ACC112 (cell line): ENCODE results near the gene OR6C2.
"Not testable (repeated sequence)": the region's sequence is repeated elsewhere in the genome, so short reads cannot be mapped to it uniquely, and the experiment has no call there.

ENCODE experiments used
- H2AFZ ChIP-seq: fragments of 200-600 bp; sonication (generic); one replicate; pipeline ENCODE4 v1.6.0; 2017; ENCODE audit warnings: antibody characterized with exemption, low read length; ENCODE audit not compliant: unreplicated experiment
- H3K27ac ChIP-seq: fragments of 200-600 bp; sonication (generic); 2 replicates; pipeline ENCODE4 v1.5.1; 2014; ENCODE audit warnings: low read depth, mild to moderate bottlenecking, antibody characterized with exemption, low read length, moderate library complexity
- H3K27me3 ChIP-seq: fragments of 200-600 bp; sonication (generic); 2 replicates; pipeline ENCODE4 v1.6.1; 2014; ENCODE audit warnings: mild to moderate bottlenecking, antibody characterized with exemption, low read length, moderate library complexity, mixed read lengths; ENCODE audit not compliant: insufficient read depth
- H3K36me3 ChIP-seq: fragments of 200-600 bp; sonication (generic); 2 replicates; pipeline ENCODE4 v1.6.1; 2016; ENCODE audit warnings: mild to moderate bottlenecking, antibody characterized with exemption, low read length, moderate library complexity, mixed read lengths; ENCODE audit not compliant: insufficient read depth
- H3K4me1 ChIP-seq: fragments of 200-600 bp; sonication (generic); one replicate; pipeline ENCODE4 v1.6.1; 2016; ENCODE audit warnings: low read length, mixed read lengths; ENCODE audit not compliant: insufficient read depth, unreplicated experiment, control insufficient read depth
- H3K4me3 ChIP-seq: fragments of 200-600 bp; sonication (generic); 2 replicates; pipeline ENCODE4 v1.5.1; 2014; ENCODE audit warnings: mild to moderate bottlenecking, low read depth, low read length
- H3K79me2 ChIP-seq: fragments of 200-600 bp; sonication (generic); one replicate; pipeline ENCODE4 v1.6.0; 2016; ENCODE audit warnings: low read length; ENCODE audit not compliant: control insufficient read depth, unreplicated experiment, insufficient read depth

Gene OR6C2

DNA sequence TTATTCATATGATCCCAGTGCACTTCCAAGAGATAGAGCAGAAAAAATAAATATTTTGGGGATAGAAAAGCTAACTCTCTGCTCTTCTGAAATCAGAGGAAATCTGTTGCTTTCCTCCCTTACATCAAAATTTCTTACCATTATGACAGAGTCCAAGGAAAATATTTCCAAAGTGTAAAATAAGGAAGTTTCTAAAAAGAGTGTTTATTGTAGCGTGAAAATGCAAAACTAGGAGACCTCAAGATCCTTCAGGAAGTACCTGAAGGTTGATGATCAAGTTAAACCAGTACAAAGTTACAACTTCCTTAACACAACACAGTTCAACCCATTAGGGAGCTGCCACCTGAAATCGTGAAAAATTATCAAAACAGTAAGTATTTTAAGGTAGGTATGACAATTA lies at the start of gene OR6C2:
Gene OR6C2 (plus strand): TSS at position 301 of the 400 bp plus-strand sequence. CDS start 8,138 bp downstream, outside the sequence.
- no peak within 1 kb of the TSS for H2AFZ ChIP-seq
- no peak within 1 kb of the TSS for H3K4me3 ChIP-seq
- H3K27me3 ChIP-seq: peaks cover 8% of the 10 kb centered on the region
- H3K36me3 ChIP-seq: no peaks in the 10 kb centered on the region
- no peaks in the 10 kb centered on the region for H3K79me2 ChIP-seq
- no peaks in the 10 kb centered on the region for H3K4me1 ChIP-seq
- no peak within 1 kb of the TSS for H3K27ac ChIP-seq

- Histone ChIP-seq H3K36me3 (no peaks in the 10 kb centered on the region), H3K79me2 (no peaks in the 10 kb centered on the region), H3K27ac (no peak overlapping the region), H2AFZ (no peak overlapping the region), H3K4me3 (no peak overlapping the region), H3K4me1 (no peaks in the 10 kb centered on the region), H3K27me3 (peaks cover 16% of the 10 kb centered on the region; the same call in 1 of the 2 replicates)
Measured at GRCh38 chr12:55396326-55396725, 47.5 kb upstream of the OR6C2 start.

- Histone ChIP-seq H3K36me3 (no peaks in the 10 kb centered on the region), H2AFZ (no peak within 1 kb of the TSS), H3K27ac (no peak within 1 kb of the TSS)
Measured at GRCh38 chr12:55400229-55400628, 43.6 kb upstream of the OR6C2 start, which contains the start of gene OR6C65. OR6C65 (plus strand) TSS chr12:55400529; CDS start chr12:55400529, 0 bp downstream.

GRCh38 chr12:55407866-55408265 lies 36.0 kb upstream of the OR6C2 start:
- Histone ChIP-seq H3K4me1 (no peaks in the 10 kb centered on the region), H3K27me3 (no peaks in the 10 kb centered on the region), H3K4me3 (no peak overlapping the region), H3K27ac (no peak overlapping the region), H3K79me2 (no peaks in the 10 kb centered on the region), H2AFZ (no peak overlapping the region), H3K36me3 (no peaks in the 10 kb centered on the region)

More at GRCh38 chr12:55400229-55400628, 43.6 kb upstream of the OR6C2 start, which contains the start of gene OR6C65:
- Histone ChIP-seq H3K27me3 (peaks cover 21% of the 10 kb centered on the region; the same call in 1 of the 2 replicates), H3K4me3 (no peak within 1 kb of the TSS), H3K4me1 (no peaks in the 10 kb centered on the region), H3K79me2 (no peaks in the 10 kb centered on the region)

DNA sequence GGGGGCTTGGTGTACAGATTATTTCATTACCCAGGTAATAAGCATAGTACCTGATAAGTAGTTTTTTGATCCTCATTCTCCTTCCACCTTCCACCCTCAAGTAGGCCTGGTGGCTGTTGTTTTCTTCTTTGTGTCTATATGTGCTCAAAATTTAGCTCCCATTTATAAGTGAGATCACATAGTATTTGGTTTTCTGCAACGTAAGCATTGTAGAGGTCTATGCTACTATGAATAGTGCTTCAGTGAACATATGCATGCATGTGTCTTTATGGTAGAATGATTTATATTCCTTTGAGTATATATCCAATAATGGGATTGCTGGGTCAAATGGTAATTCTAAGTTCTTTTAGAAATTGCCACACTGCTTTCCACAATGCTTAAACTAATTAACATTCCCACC lies 34.7 kb upstream of the OR6C2 start:
- not testable (repeated sequence) for H3K27ac ChIP-seq, H3K36me3 ChIP-seq, H3K27me3 ChIP-seq, H3K4me1 ChIP-seq, H2AFZ ChIP-seq, H3K79me2 ChIP-seq, H3K4me3 ChIP-seq

GRCh38 chr12:55412138-55412537 lies 31.7 kb upstream of the OR6C2 start:
- not testable (repeated sequence) for H3K4me1 ChIP-seq, H3K4me3 ChIP-seq, H3K79me2 ChIP-seq, H3K36me3 ChIP-seq, H2AFZ ChIP-seq, H3K27me3 ChIP-seq, H3K27ac ChIP-seq

DNA sequence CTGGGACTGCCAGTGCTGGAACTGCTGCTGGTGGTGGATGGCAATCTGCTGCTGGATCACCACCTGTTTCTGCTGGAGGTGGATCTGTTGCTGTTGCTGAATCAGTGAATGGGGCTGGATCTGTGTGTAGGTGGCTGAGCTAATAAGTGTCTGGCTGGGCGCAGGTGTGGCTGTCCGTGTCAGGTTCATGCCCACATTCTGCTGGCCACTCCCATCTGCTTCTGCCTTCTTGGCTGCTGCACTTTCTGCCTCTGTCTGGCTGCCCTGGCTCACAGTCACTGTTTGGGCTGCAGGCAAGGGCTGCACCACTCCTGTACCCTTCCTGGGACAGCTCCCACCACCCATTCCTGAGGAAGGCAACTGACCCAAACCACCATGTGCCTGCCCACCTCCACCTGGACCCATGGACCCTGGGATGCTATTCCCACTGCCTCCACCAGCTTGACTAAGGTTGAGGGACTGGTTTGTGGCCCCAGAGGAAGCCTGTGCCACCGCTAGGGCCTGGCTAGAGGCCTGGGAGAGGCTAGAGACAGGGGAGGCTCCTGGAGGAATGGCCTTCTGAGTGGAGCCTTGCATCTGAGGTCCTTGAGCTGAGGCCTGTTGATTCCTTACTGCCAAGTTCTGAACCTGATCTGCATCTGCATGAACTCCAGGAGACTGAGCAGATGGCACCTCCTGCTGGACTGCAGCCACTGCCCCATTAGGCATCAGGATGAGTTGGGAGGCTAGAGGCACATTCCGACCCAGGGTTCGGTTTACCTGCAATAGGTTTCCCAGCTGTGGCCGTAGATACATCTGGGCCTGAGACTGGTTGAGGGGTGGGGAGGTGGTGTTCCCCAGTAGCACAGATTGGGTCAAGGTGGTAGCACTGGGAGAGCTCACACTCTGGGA lies 30.1 kb upstream of the OR6C2 start:
- not testable (repeated sequence) for H2AFZ ChIP-seq, H3K27ac ChIP-seq, H3K4me1 ChIP-seq, H3K27me3 ChIP-seq, H3K79me2 ChIP-seq, H3K4me3 ChIP-seq, H3K36me3 ChIP-seq

DNA sequence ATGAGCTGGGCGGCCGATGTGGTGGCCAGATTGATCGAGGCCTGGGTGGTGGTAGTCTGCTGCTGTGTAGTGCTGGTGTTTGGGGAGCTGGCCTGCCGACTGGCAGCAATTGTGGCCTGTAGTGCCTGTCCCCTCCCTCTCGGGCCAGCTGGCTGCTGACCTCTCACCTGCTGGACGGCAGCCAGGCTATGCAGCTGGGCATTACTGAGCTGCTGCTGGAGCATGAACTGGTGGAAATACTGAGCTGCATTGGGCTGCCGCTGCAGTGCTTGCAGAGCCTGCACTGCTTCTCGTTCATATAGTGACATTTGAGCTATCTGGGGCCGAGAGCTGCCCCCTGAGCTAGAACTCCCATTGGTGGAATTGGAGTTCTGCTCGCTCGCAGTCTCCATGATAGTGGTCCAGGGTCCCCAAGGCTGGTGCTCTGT lies 29.5 kb upstream of the OR6C2 start:
- H2AFZ ChIP-seq, H3K4me1 ChIP-seq, H3K36me3 ChIP-seq, H3K27me3 ChIP-seq, H3K79me2 ChIP-seq, H3K4me3 ChIP-seq, H3K27ac ChIP-seq: not testable (repeated sequence)

GRCh38 chr12:55414889-55415288 lies 29.0 kb upstream of the OR6C2 start:
- not testable (repeated sequence) for H3K79me2 ChIP-seq, H3K27me3 ChIP-seq, H2AFZ ChIP-seq, H3K36me3 ChIP-seq, H3K27ac ChIP-seq, H3K4me1 ChIP-seq, H3K4me3 ChIP-seq

DNA sequence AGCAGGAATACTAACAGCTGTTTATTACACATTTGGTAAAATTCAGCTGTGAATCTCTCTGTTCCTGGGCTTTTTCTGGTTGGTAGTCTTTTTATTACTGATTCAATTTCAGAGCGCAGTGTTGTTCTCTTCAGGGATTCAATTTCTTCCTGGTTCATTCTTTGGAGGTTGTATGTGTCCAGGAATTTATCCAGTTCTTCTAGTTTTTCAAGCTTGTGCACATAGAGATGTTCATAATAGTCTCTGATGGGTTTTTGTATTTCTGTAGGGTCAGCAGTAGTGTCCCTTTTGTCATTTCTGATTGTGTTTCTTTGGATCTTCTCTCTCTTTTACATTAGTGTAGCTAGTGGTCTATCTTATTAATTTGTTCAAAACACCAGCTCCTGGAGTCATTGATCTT lies 26.9 kb upstream of the OR6C2 start:
- no peaks in the 10 kb centered on the region for H3K36me3 ChIP-seq
- peaks cover 9% of the 10 kb centered on the region; the same call in 1 of the 2 replicates for H3K27me3 ChIP-seq
- H3K4me1 ChIP-seq: no peaks in the 10 kb centered on the region
- no peak overlapping the region for H2AFZ ChIP-seq
- no peak overlapping the region for H3K27ac ChIP-seq
- H3K79me2 ChIP-seq: no peaks in the 10 kb centered on the region
- H3K4me3 ChIP-seq: no peak overlapping the region
